GM18868 (cell line): ENCODE data around the gene TCFL5.

Experiments used
- ATAC-seq: cut with Tn5 transposase; IDR thresholded peaks from one replicate; pipeline ENCODE4 v1.9.1; 2021; ENCODE audit warnings: mild to moderate bottlenecking, moderate library complexity; ENCODE audit not compliant: unreplicated experiment

The TCFL5 gene

GRCh38 chr20:62815066-62815991 lies 46.3 kb downstream of the TCFL5 start:
- ATAC-seq = no peak

- ATAC-seq = no peak
These were observed 46.9 kb downstream of the TCFL5 start for GRCh38 chr20:62814709-62815065.

- ATAC-seq = no peak
These were observed 47.4 kb downstream of the TCFL5 start for GRCh38 chr20:62814060-62814708.

GRCh38 chr20:62813588-62813987 lies 48.0 kb downstream of the TCFL5 start:
- ATAC-seq = no peak

GRCh38 chr20:62812907-62813200 lies 48.8 kb downstream of the TCFL5 start:
- no peak for ATAC-seq

GRCh38 chr20:62812181-62812906 lies 49.3 kb downstream of the TCFL5 start:
- no peak for ATAC-seq

- ATAC-seq = no peak
These were observed 49.9 kb downstream of the TCFL5 start for GRCh38 chr20:62811720-62812119.

- no peak for ATAC-seq
These were observed 50.3 kb downstream of the TCFL5 start for GRCh38 chr20:62811320-62811719.

- ATAC-seq = no peak
These were observed 51.8 kb downstream of the TCFL5 start for GRCh38 chr20:62809530-62810428.

- no peak for ATAC-seq
These were observed 53.3 kb downstream of the TCFL5 start for GRCh38 chr20:62808211-62808865.

- ATAC-seq = no peak
These were observed 54.0 kb downstream of the TCFL5 start for GRCh38 chr20:62807444-62808210.

- no peak for ATAC-seq
These were observed 55.1 kb downstream of the TCFL5 start for GRCh38 chr20:62806383-62807050.

GRCh38 chr20:62805711-62806382 lies 55.8 kb downstream of the TCFL5 start:
- ATAC-seq = no peak

- ATAC-seq = no peak
These were observed 56.4 kb downstream of the TCFL5 start for GRCh38 chr20:62805155-62805710.

GRCh38 chr20:62804627-62805154 lies 56.9 kb downstream of the TCFL5 start, which contains the start of gene OGFR:
Gene OGFR (plus strand): TSS chr20:62804835. CDS start chr20:62804860, 25 bp downstream.
- no peak for ATAC-seq

- no peak for ATAC-seq
These were observed 57.5 kb downstream of the TCFL5 start for GRCh38 chr20:62804021-62804626.

GRCh38 chr20:62802026-62802712 lies 59.5 kb downstream of the TCFL5 start:
- ATAC-seq = no peak
